ENCODE data around the gene SGSM1. TPM values are rescaled to one million over a fixed set of nuclear protein-coding genes. Genes with fewer than 3 reads are reported as not detected.

Gene SGSM1
- total RNA-seq, 1 experiment from 2014 or later, result 0.29 TPM

DNA sequence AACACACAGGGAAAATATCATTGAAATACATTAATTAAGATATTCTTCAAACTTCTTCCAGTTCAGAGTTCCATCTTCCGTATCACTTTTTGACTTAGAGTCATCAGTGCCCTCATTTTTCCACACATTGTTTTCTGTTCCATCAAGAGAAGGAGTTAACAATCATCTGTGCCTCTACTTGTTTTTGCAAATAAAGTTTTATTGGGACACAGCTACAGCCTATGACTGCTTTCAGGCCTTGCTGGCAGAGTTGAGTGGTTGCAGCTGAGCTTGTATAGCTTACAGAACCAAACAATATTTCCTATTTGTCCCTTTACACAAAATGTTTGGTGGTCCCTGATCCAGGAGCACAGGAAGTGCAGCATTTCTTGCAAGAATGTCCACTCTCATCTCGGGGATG lies 51.6 kb downstream of the SGSM1 start:
- H3K79me2 ChIP-seq (ENCODE audit: low read length), result no peaks in the 10 kb centered on the region
- ChIA-PET CTCF (no interaction called here), POLR2A (ENCODE audit: unreplicated experiment) (no interaction called here)
- no peak overlapping the region for H3K4me3 ChIP-seq (ENCODE audit: low read length)
- H3K36me3 ChIP-seq (ENCODE audit: low read depth, low read length), result no peaks in the 10 kb centered on the region
- no peaks in the 10 kb centered on the region for H3K27me3 ChIP-seq (ENCODE audit: low read length)
- no TSS peak for BruUV-seq (replicated peaks)
- TF ChIP-seq EZH2 (IDR thresholded peaks at IDR 0.05; ENCODE audit: low read length, unreplicated experiment), result no peak
- no peak for TF ChIP-seq CTCF (conservative IDR thresholded peaks at IDR 0.05; ENCODE audit: low read depth, low read length)
- no peak for TF ChIP-seq EZH2phosphoT487 (IDR thresholded peaks at IDR 0.05; ENCODE audit: borderline replicate concordance, low read length)
- H2AFZ ChIP-seq (ENCODE audit: low read length), result no peak overlapping the region
- intact Hi-C loops (cut with micrococcal nuclease), result no loop called here
- no peak overlapping the region for H3K4me2 ChIP-seq (ENCODE audit: low read length)
- ATAC-seq (no peak), DNase-seq (no peak)
- H3K9ac ChIP-seq (ENCODE audit: low read length), result no peak overlapping the region
- H3K4me1 ChIP-seq (ENCODE audit: insufficient read depth, low read length), result no peaks in the 10 kb centered on the region
- no peak overlapping the region for H3K27ac ChIP-seq (ENCODE audit: low read length)
- no peaks in the 10 kb centered on the region for H3F3A ChIP-seq (ENCODE audit: low read length, unreplicated experiment)
- H3K9me2 ChIP-seq (replicated peaks; ENCODE audit: low read length), result no peaks in the 10 kb centered on the region
- no peaks in the 10 kb centered on the region for H3K9me3 ChIP-seq (ENCODE audit: low read length)
- H4K20me1 ChIP-seq (ENCODE audit: low read length), result no peaks in the 10 kb centered on the region

DNA sequence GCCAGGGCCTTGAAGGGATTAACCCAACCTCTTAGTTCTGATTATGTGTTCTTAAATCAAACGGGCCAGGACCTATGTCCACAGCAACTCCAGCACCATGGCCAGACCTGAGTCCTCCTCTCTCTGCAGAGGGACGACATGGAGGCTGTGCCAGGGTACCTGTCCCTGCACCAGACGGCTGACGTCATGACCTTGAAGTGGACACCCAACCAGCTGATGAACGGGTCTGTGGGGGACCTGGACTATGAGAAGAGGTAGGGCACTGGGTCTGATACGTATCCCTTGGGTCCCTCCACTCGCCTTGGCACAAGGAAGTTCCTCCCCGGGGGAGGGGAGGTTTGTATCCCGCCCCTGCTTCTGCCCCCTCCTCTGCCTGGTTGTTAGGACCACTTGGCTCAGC lies 53.6 kb downstream of the SGSM1 start:
- no peak for ATAC-seq
- no peaks in the 10 kb centered on the region for H4K20me1 ChIP-seq (ENCODE audit: low read length)
- BruUV-seq (replicated peaks), result no TSS peak
- intact Hi-C loops (cut with micrococcal nuclease), result no loop called here
- TF ChIP-seq EZH2phosphoT487 (IDR thresholded peaks at IDR 0.05; ENCODE audit: borderline replicate concordance, low read length), result no peak
- TF ChIP-seq EZH2 (IDR thresholded peaks at IDR 0.05; ENCODE audit: low read length, unreplicated experiment), result no peak
- TF ChIP-seq CTCF (conservative IDR thresholded peaks at IDR 0.05; ENCODE audit: low read depth, low read length), result no peak
- H3K4me1 ChIP-seq (ENCODE audit: insufficient read depth, low read length), result no peaks in the 10 kb centered on the region
- no peak overlapping the region for H3K4me3 ChIP-seq (ENCODE audit: low read length)
- no peak overlapping the region for H3K9ac ChIP-seq (ENCODE audit: low read length)
- no peaks in the 10 kb centered on the region for H3K79me2 ChIP-seq (ENCODE audit: low read length)
- H3K27me3 ChIP-seq (ENCODE audit: low read length), result no peaks in the 10 kb centered on the region
- H3K9me3 ChIP-seq (ENCODE audit: low read length), result no peaks in the 10 kb centered on the region
- no peak for DNase-seq
- no peak overlapping the region for H2AFZ ChIP-seq (ENCODE audit: low read length)
- no peaks in the 10 kb centered on the region for H3K36me3 ChIP-seq (ENCODE audit: low read depth, low read length)
- H3F3A ChIP-seq (ENCODE audit: low read length, unreplicated experiment), result no peaks in the 10 kb centered on the region
- H3K9me2 ChIP-seq (replicated peaks; ENCODE audit: low read length), result no peaks in the 10 kb centered on the region
- no peak overlapping the region for H3K27ac ChIP-seq (ENCODE audit: low read length)
- no peak overlapping the region for H3K4me2 ChIP-seq (ENCODE audit: low read length)
- ChIA-PET POLR2A (ENCODE audit: unreplicated experiment) (no interaction called here), CTCF (no interaction called here)

GRCh38 chr22:24865508-24865907 lies 59.5 kb downstream of the SGSM1 start:
- no peaks in the 10 kb centered on the region for H4K20me1 ChIP-seq (ENCODE audit: low read length)
- H2AFZ ChIP-seq (ENCODE audit: low read length), result no peak overlapping the region
- H3K27me3 ChIP-seq (ENCODE audit: low read length), result no peaks in the 10 kb centered on the region
- no peak for ATAC-seq
- no TSS peak for BruUV-seq (replicated peaks)
- ChIA-PET POLR2A (ENCODE audit: unreplicated experiment) (no interaction called here), CTCF (no interaction called here)
- H3K36me3 ChIP-seq (ENCODE audit: low read depth, low read length), result no peaks in the 10 kb centered on the region
- intact Hi-C loops (cut with micrococcal nuclease), result no loop called here
- H3K79me2 ChIP-seq (ENCODE audit: low read length), result no peaks in the 10 kb centered on the region
- no peak overlapping the region for H3K27ac ChIP-seq (ENCODE audit: low read length)
- H3K4me1 ChIP-seq (ENCODE audit: insufficient read depth, low read length), result no peaks in the 10 kb centered on the region
- no peaks in the 10 kb centered on the region for H3F3A ChIP-seq (ENCODE audit: low read length, unreplicated experiment)
- H3K9me3 ChIP-seq (ENCODE audit: low read length), result no peaks in the 10 kb centered on the region
- no peak overlapping the region for H3K4me3 ChIP-seq (ENCODE audit: low read length)
- TF ChIP-seq CTCF (conservative IDR thresholded peaks at IDR 0.05; ENCODE audit: low read depth, low read length), result no peak
- TF ChIP-seq EZH2 (IDR thresholded peaks at IDR 0.05; ENCODE audit: low read length, unreplicated experiment), result no peak
- TF ChIP-seq EZH2phosphoT487 (IDR thresholded peaks at IDR 0.05; ENCODE audit: borderline replicate concordance, low read length), result no peak
- no peak overlapping the region for H3K9ac ChIP-seq (ENCODE audit: low read length)
- no peaks in the 10 kb centered on the region for H3K9me2 ChIP-seq (replicated peaks; ENCODE audit: low read length)
- H3K4me2 ChIP-seq (ENCODE audit: low read length), result no peak overlapping the region
- no peak for DNase-seq
